SK-N-SH (cell line): Measurements from ENCODE around the gene CNPY4. TPM values are rescaled to one million over a fixed set of nuclear protein-coding genes. Genes with fewer than 3 reads are reported as not detected.
A peak's percentile ranks its signal among the peaks of the same experiment; 100 is the strongest.

ENCODE experiments used
- CTCF ChIA-PET: fragments of 300-600, 350-600 bp; formaldehyde crosslinking; extraction: SDS; loops from one replicate; lab custom pipeline; 2021; lab: Yijun Ruan, JAX
- POLR2A ChIA-PET: fragments of 350-600 bp; sonication (Branson Sonifier 250); formaldehyde crosslinking; extraction: SDS; loops from one replicate; lab custom pipeline; 2020; ENCODE audit warnings: antibody characterized with exemption, inconsistent platforms; lab: Yijun Ruan, JAX
- DNase-seq: peaks from one replicate; pipeline ENCODE4 v3.0.0; 2012
- H2AFZ ChIP-seq: fragments of 200-600 bp; sonication (generic); 2 replicates; pipeline ENCODE4 v1.8.1; 2016; ENCODE audit warnings: antibody characterized with exemption, mild to moderate bottlenecking, low read depth
- H3F3A ChIP-seq: fragments of 200-600 bp; sonication (generic); replicated peaks from 2 replicates; pipeline ENCODE3; 2016; ENCODE audit warnings: antibody characterized with exemption, mild to moderate bottlenecking; ENCODE audit not compliant: insufficient read depth
- H3K27ac ChIP-seq, 2 experiments: fragments of 200-500 bp in 1 of 2; fragments of 200-600 bp in 1 of 2; sonication (Bioruptor generic) in 1 of 2; sonication (generic), shearing (Covaris generic) in 1 of 2; 2 replicates each; pipeline versions ENCODE4 v1.5.1 to v1.6.1; 2014 to 2016; ENCODE audit warnings: low read depth in 2 of 2, inconsistent platforms in 1 of 2, low read length in 1 of 2, mild to moderate bottlenecking in 1 of 2, mixed read lengths in 1 of 2
- H3K27me3 ChIP-seq: fragments of 200-600 bp; sonication (generic), shearing (Covaris generic); 2 replicates; pipeline ENCODE4 v1.6.1; 2016; ENCODE audit warnings: mixed run types; ENCODE audit not compliant: insufficient read depth
- H3K36me3 ChIP-seq, 2 experiments: fragments of 200-500 bp in 1 of 2; fragments of 200-600 bp in 1 of 2; sonication (Bioruptor generic) in 1 of 2; sonication (generic) in 1 of 2; replicated peaks in 1 of 2; 2 replicates each; pipeline versions ENCODE3 to v1.5.1; 2014 to 2016; ENCODE audit warnings: low read length in 1 of 2, mild to moderate bottlenecking in 1 of 2; ENCODE audit not compliant: insufficient read depth in 2 of 2, control insufficient read depth in 1 of 2
- H3K4me1 ChIP-seq, 2 experiments: fragments of 200-500 bp in 1 of 2; fragments of 200-600 bp in 1 of 2; sonication (Bioruptor generic) in 1 of 2; sonication (generic), shearing (Covaris generic) in 1 of 2; 2 replicates each; pipeline versions ENCODE4 v1.5.1 to v1.6.1; 2014 to 2016; ENCODE audit warnings: low read depth in 1 of 2, low read length in 1 of 2, mixed run types in 1 of 2; ENCODE audit not compliant: insufficient read depth in 2 of 2, control insufficient read depth in 1 of 2
- H3K4me2 ChIP-seq: fragments of 200-600 bp; sonication (generic), shearing (Covaris generic); 2 replicates; pipeline ENCODE4 v1.6.1; 2017; ENCODE audit warnings: mixed run types
- H3K4me3 ChIP-seq, 2 experiments: fragments of 200-500 bp in 1 of 2; fragments of 200-600 bp in 1 of 2; sonication (Bioruptor generic) in 1 of 2; sonication (generic), shearing (Covaris generic) in 1 of 2; 2 replicates each; pipeline versions ENCODE4 v1.5.1 to v1.8.1; 2014 to 2016; ENCODE audit warnings: low read depth in 2 of 2, inconsistent platforms in 1 of 2, low read length in 1 of 2, mild to moderate bottlenecking in 1 of 2, mixed read lengths in 1 of 2, moderate library complexity in 1 of 2
- H3K79me2 ChIP-seq: fragments of 200-600 bp; sonication (generic); 2 replicates; pipeline ENCODE4 v1.8.1; 2017; ENCODE audit warnings: mild to moderate bottlenecking; ENCODE audit not compliant: insufficient read depth
- H3K9ac ChIP-seq: fragments of 200-600 bp; sonication (generic); 2 replicates; pipeline ENCODE4 v1.6.1; 2017; ENCODE audit warnings: mixed run types
- H3K9me2 ChIP-seq: fragments of 200-600 bp; sonication (generic); 2 replicates; pipeline ENCODE4 v1.6.1; 2017; ENCODE audit warnings: mixed run types
- H3K9me3 ChIP-seq: fragments of 200-600 bp; sonication (generic); 2 replicates; pipeline ENCODE4 v1.6.1; 2017; ENCODE audit warnings: mixed run types, mild to moderate bottlenecking, moderate library complexity
- H4K20me1 ChIP-seq: fragments of 200-600 bp; sonication (generic); 2 replicates; pipeline ENCODE4 v1.6.1; 2017; ENCODE audit warnings: mild to moderate bottlenecking, mixed run types; ENCODE audit not compliant: insufficient read depth
- EP300 ChIP-seq, 2 experiments: IDR thresholded peaks; 2 replicates each; pipeline versions ENCODE4 v1.4.0 to v1.6.1; 2012; ENCODE audit warnings: borderline replicate concordance in 1 of 2, low read depth in 1 of 2, low read length in 1 of 2
- FOSL2 ChIP-seq: IDR thresholded peaks from 2 replicates; pipeline ENCODE4 v1.4.0; 2012; ENCODE audit warnings: low read depth, mild to moderate bottlenecking, moderate library complexity, borderline replicate concordance
- FOXM1 ChIP-seq: IDR thresholded peaks from 2 replicates; pipeline ENCODE4 v1.4.0; 2012; ENCODE audit warnings: low read depth, mild to moderate bottlenecking
- GABPA ChIP-seq: IDR thresholded peaks from 2 replicates; pipeline ENCODE4 v1.4.0; 2012; ENCODE audit warnings: low read depth, mild to moderate bottlenecking
- GATA2 ChIP-seq: sonication (generic); formaldehyde crosslinking; IDR thresholded peaks from 2 replicates; pipeline ENCODE4 v1.5.0; 2020; ENCODE audit warnings: mild to moderate bottlenecking, missing genetic modification reagents
- MEF2A ChIP-seq: IDR thresholded peaks from 2 replicates; pipeline ENCODE4 v1.4.0; 2012; ENCODE audit warnings: low read depth, borderline replicate concordance
- MXI1 ChIP-seq: IDR thresholded peaks from 2 replicates; pipeline ENCODE4 v1.6.1; 2012; ENCODE audit warnings: mild to moderate bottlenecking, low read depth, low read length, improper control_type of control experiment
- NFIC ChIP-seq: IDR thresholded peaks from 2 replicates; pipeline ENCODE4 v1.4.0; 2012; ENCODE audit warnings: borderline replicate concordance
- NRF1 ChIP-seq: IDR thresholded peaks from 2 replicates; pipeline ENCODE4 v1.6.1; 2012; ENCODE audit warnings: low read depth, mild to moderate bottlenecking, low read length
- RFX5 ChIP-seq: IDR thresholded peaks from 2 replicates; pipeline ENCODE4 v1.6.1; 2012; ENCODE audit warnings: mild to moderate bottlenecking, improper control_type of control experiment, low read length
- TAF1 ChIP-seq: IDR thresholded peaks from 2 replicates; pipeline ENCODE4 v1.6.1; 2012; ENCODE audit warnings: low read depth, mild to moderate bottlenecking, low read length, moderate library complexity, borderline replicate concordance
- YY1 ChIP-seq: IDR thresholded peaks from 2 replicates; pipeline ENCODE4 v1.4.0; 2012; ENCODE audit warnings: low read depth, mild to moderate bottlenecking
- WGBS: methylation state at CpG from one replicate; pipeline ENCODE4 v1.1.6; 2017; ENCODE audit warnings: low lambda C conversion rate; 5-methylcytosine and 5-hydroxymethylcytosine counted together
- polyA plus RNA-seq, 3 experiments: library from polyadenylated mRNA; depleted of rRNA; stranded (reverse); fragments of >200 nt; gene quantifications; 2 replicates each; pipeline ENCODE4 v1.2.3, GENCODE V29; 2012
- TF ChIP-seq, protein P1 (sequence below): IDR thresholded peaks from 2 replicates; pipeline ENCODE4; 2012
- TF ChIP-seq, protein P2 (sequence below): IDR thresholded peaks from 2 replicates; pipeline ENCODE4 v1.4.0; 2012; ENCODE audit warnings: low read depth
- TF ChIP-seq, protein P3 (sequence below): IDR thresholded peaks from 2 replicates; pipeline ENCODE4 v1.6.1; 2012; ENCODE audit warnings: mild to moderate bottlenecking, low read depth, low read length, moderate library complexity

The CNPY4 gene
- polyA plus RNA-seq, 1 of the 3 experiments (the other 2 are of a cell fraction): 52.0 TPM

DNA sequence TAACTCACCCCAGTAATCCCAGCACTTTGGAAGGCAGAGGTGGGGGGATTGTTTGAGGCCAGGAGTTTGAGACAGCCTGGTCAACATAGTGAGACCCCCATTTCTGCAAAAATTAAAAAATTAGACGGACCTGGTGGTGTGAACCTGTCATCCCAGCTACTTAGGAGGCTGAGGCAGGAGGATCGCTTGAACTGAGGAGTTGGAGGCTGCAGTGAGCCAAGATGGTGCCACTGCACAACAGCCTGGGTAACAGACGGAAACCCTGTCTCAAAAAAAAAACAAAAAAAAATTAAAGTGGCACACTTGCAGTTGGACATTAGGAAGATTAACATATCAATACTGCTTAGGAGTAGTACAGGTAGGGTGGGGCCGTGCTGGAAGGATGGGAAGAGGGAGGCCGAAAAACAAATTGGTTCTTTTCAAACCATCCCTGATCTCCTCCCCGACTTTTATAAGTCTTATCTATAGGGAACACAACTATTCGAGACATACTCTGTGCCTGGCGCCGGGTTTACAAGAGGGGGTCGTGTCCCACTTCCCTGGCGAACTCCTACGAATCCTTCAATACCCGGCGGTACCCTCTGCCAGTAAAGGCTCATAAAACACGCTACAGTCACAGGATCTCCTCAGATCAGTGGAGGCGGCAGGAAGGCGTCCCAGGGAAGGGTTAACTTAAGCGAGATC is 904 bp upstream of the CNPY4 start:
- Histone ChIP-seq H3K9me2 (no peaks in the 10 kb centered on the region), H3K36me3 (peaks cover 5 to 25% of the 10 kb centered on the region in 2 experiments), H2AFZ (peak overlapping the region; percentile 93), H3K9me3 (no peaks in the 10 kb centered on the region), H3K9ac (peak overlapping the region; percentile 78), H3K4me1 (peaks cover 0 to 11% of the 10 kb centered on the region in 2 experiments; a peak in 2 of 4 replicates), H3K27ac (peak overlapping the region; percentile 84), H3K79me2 (peaks cover 47% of the 10 kb centered on the region), H4K20me1 (no peaks in the 10 kb centered on the region), H3K27me3 (no peaks in the 10 kb centered on the region), H3F3A (peaks cover 20% of the 10 kb centered on the region), H3K4me2 (peak overlapping the region; percentile 96), H3K4me3 (peak overlapping the region; percentile 69 to 97)
- POLR2A ChIA-PET: no interaction called here
- CTCF ChIA-PET: interaction anchor here (7.2 kb wide), 1 partner anchor 13 kb away, joined by 42 read pairs; no protein-coding TSS in a partner anchor
- TF ChIP-seq, protein P1, sequence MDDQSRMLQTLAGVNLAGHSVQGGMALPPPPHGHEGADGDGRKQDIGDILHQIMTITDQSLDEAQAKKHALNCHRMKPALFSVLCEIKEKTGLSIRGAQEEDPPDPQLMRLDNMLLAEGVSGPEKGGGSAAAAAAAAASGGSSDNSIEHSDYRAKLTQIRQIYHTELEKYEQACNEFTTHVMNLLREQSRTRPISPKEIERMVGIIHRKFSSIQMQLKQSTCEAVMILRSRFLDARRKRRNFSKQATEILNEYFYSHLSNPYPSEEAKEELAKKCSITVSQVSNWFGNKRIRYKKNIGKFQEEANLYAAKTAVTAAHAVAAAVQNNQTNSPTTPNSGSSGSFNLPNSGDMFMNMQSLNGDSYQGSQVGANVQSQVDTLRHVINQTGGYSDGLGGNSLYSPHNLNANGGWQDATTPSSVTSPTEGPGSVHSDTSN: no peak
- no peak for TF ChIP-seq YY1
- TF ChIP-seq RFX5: no peak
- TF ChIP-seq FOXM1: no peak
- no peak for TF ChIP-seq MXI1
- TF ChIP-seq, protein P2, sequence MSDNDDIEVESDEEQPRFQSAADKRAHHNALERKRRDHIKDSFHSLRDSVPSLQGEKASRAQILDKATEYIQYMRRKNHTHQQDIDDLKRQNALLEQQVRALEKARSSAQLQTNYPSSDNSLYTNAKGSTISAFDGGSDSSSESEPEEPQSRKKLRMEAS: no peak
- TF ChIP-seq GATA2: no peak
- TF ChIP-seq FOSL2: no peak
- no peak for TF ChIP-seq GABPA
- TF ChIP-seq, protein P3, sequence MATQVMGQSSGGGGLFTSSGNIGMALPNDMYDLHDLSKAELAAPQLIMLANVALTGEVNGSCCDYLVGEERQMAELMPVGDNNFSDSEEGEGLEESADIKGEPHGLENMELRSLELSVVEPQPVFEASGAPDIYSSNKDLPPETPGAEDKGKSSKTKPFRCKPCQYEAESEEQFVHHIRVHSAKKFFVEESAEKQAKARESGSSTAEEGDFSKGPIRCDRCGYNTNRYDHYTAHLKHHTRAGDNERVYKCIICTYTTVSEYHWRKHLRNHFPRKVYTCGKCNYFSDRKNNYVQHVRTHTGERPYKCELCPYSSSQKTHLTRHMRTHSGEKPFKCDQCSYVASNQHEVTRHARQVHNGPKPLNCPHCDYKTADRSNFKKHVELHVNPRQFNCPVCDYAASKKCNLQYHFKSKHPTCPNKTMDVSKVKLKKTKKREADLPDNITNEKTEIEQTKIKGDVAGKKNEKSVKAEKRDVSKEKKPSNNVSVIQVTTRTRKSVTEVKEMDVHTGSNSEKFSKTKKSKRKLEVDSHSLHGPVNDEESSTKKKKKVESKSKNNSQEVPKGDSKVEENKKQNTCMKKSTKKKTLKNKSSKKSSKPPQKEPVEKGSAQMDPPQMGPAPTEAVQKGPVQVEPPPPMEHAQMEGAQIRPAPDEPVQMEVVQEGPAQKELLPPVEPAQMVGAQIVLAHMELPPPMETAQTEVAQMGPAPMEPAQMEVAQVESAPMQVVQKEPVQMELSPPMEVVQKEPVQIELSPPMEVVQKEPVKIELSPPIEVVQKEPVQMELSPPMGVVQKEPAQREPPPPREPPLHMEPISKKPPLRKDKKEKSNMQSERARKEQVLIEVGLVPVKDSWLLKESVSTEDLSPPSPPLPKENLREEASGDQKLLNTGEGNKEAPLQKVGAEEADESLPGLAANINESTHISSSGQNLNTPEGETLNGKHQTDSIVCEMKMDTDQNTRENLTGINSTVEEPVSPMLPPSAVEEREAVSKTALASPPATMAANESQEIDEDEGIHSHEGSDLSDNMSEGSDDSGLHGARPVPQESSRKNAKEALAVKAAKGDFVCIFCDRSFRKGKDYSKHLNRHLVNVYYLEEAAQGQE: no peak
- TF ChIP-seq NFIC: no peak
- no peak for TF ChIP-seq MEF2A
- no peak for TF ChIP-seq TAF1
- no peak for TF ChIP-seq NRF1
- no peak for TF ChIP-seq EP300 (IDR thresholded peaks at IDR 0.05; ENCODE audit: borderline replicate concordance in 1 of 2, low read depth in 1 of 2, low read length in 1 of 2)
- no peak for DNase-seq
- 17% methylated on average over 18 of the region's 18 CpGs for WGBS
